ENCODE data around the gene CSNK1G1.
"Not testable (repeated sequence)": the region's sequence is repeated elsewhere in the genome, so short reads cannot be mapped to it uniquely, and the experiment has no call there.

The CSNK1G1 gene

DNA sequence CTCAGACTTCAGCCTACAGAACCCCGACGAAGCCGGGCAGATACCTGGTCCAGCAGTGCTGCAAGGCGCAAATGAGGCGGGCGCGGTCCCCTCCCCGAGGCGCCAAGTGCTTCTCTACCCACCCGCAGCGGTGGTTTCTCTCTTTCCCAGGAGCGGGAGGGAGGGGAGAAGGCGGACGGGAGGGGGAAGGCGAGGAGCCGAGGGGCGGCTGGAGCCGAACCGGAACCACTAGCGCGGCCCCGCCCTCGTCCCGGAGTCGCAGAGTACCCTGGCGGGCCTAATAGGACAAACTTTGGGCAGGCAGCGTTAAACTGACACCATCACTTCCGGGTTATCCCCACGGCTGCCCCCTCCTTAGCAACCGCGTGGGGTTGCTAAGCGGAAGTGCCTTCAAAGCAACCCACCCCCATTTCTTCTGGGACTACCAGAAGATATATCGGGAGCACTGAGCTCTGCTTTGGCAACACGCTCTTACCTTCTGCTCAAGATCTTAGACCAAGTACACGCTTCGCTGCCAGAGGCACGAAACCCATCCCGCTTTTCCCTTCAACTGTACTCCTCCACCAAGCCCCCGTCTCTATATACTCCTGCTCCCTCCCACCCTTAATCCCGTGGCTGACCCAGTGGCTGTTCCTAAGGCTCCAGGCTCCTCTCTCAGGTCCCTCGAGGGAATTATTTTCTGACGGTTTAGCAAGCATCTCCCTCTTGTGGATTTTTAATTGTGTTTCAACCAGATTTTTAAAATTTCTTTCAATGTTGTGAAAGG is at the start of gene CSNK1G1:
TSS of gene CSNK1G1 (minus strand) at position 230 of the 766 bp plus-strand sequence. CDS start 55,674 bp downstream, outside the sequence.
- Mint-ChIP-seq H3K4me1 (ENCODE audit: low read depth) (peaks cover 19% of the 10 kb centered on the region), H3K4me3 (peak within 1 kb of the TSS; percentile 85), H3K27ac (peak within 1 kb of the TSS; percentile 81)

DNA sequence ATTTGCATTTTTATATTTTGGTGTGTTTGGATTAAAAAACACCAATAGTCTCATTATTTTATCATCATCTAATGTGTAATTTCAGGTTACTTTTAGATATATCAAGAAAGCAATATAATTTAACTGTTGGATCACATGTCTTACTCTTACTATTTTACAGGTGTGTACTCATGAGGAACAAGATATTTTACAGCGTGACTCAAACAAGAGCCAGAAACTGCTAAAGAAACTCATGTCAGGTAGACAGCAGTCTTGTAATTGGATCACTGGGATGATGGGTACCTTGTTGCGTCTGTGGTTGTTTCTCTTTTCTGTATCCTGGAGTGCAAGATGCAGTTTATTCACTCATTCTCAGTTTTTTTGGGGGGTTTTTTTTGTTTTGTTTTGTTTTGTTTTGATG is 44.6 kb upstream of the CSNK1G1 start:
- Mint-ChIP-seq H3K4me3 (no peak overlapping the region), H3K9me3 (no peaks in the 10 kb centered on the region), H3K27ac (no peak overlapping the region), H3K36me3 (ENCODE audit: low read depth) (peaks cover 39% of the 10 kb centered on the region), H3K27me3 (ENCODE audit: low read depth) (no peaks in the 10 kb centered on the region), H3K4me1 (ENCODE audit: low read depth) (no peaks in the 10 kb centered on the region)
- no peak for DNase-seq (ENCODE audit: low spot score)

More for the DNA sequence above, at the start of gene CSNK1G1:
- H3K27me3 Mint-ChIP-seq (ENCODE audit: low read depth), result no peaks in the 10 kb centered on the region
- no peaks in the 10 kb centered on the region for H3K9me3 Mint-ChIP-seq
- peaks cover 8% of the 10 kb centered on the region for H3K36me3 Mint-ChIP-seq (ENCODE audit: low read depth)
- peak; percentile 92 for DNase-seq (ENCODE audit: low spot score)

DNA sequence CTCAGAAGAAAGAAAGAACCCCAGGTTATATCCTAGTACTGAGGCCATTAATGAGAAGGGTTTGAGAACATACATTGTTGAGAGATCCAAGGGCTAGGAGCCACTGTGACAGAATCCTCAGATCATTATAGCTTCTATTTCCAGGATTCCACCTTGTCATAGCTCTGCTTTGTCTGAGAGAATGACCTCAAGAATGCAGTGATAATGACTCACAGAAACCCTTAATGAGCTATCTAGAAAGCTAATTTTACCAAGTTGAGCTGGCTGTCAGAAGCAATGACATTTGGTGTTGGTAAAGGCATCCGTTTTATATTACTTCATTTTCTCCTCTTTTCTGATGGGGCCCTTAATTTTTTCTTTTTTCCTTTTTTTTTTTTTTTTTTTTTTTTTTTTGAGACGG is 42.6 kb upstream of the CSNK1G1 start:
- H3K27ac Mint-ChIP-seq, result no peak overlapping the region
- no peak for DNase-seq (ENCODE audit: low spot score)
- H3K9me3 Mint-ChIP-seq, result no peaks in the 10 kb centered on the region
- H3K36me3 Mint-ChIP-seq (ENCODE audit: low read depth), result peaks cover 47% of the 10 kb centered on the region
- no peaks in the 10 kb centered on the region for H3K27me3 Mint-ChIP-seq (ENCODE audit: low read depth)
- H3K4me3 Mint-ChIP-seq, result no peak overlapping the region
- H3K4me1 Mint-ChIP-seq (ENCODE audit: low read depth), result peaks cover 3% of the 10 kb centered on the region

- peaks cover 3% of the 10 kb centered on the region for H3K4me1 Mint-ChIP-seq (ENCODE audit: low read depth)
These were observed 40.8 kb upstream of the CSNK1G1 start for GRCh38 chr15:64396789-64397188.

DNA sequence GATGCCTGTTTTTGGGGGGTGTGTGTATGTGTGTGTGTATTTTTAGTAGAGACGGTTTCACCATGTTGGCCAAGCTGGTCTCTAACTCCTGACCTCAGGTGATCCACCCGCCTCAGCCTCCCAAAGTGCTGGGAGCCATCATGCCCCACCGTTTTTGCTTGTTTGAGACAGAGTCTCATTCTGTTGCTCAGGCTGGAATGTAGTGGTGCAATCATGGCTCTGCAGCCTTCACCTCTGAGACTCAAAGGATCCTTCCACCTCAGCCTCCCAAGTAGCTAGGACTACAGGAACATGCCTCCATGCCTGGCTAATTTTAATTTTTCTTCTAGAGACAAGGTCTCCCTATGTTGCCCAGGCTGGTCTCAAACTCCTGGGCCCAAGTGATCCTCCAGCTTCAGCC is 36.5 kb upstream of the CSNK1G1 start:
- Mint-ChIP-seq H3K36me3 (ENCODE audit: low read depth) (peaks cover 33% of the 10 kb centered on the region), H3K4me1 (ENCODE audit: low read depth) (peaks cover 18% of the 10 kb centered on the region)
- not testable (repeated sequence) for H3K9me3 Mint-ChIP-seq; H3K4me3 Mint-ChIP-seq; H3K27ac Mint-ChIP-seq; DNase-seq (ENCODE audit: low spot score); H3K27me3 Mint-ChIP-seq (ENCODE audit: low read depth)

More at GRCh38 chr15:64396789-64397188, 40.8 kb upstream of the CSNK1G1 start:
- H3K36me3 Mint-ChIP-seq (ENCODE audit: low read depth), result peaks cover 46% of the 10 kb centered on the region
- H3K4me3 Mint-ChIP-seq, result no peak overlapping the region
- no peaks in the 10 kb centered on the region for H3K27me3 Mint-ChIP-seq (ENCODE audit: low read depth)
- no peaks in the 10 kb centered on the region for H3K9me3 Mint-ChIP-seq
- DNase-seq (ENCODE audit: low spot score), result no peak
- H3K27ac Mint-ChIP-seq, result no peak overlapping the region

- Mint-ChIP-seq H3K27me3 (ENCODE audit: low read depth) (no peaks in the 10 kb centered on the region), H3K4me1 (ENCODE audit: low read depth) (peaks cover 16% of the 10 kb centered on the region), H3K27ac (no peak overlapping the region), H3K9me3 (no peaks in the 10 kb centered on the region), H3K4me3 (peak overlapping the region; percentile 97), H3K36me3 (ENCODE audit: low read depth) (peaks cover 16% of the 10 kb centered on the region)
- no peak for DNase-seq (ENCODE audit: low spot score)
These were observed 33.1 kb upstream of the CSNK1G1 start for GRCh38 chr15:64389036-64389435.

DNA sequence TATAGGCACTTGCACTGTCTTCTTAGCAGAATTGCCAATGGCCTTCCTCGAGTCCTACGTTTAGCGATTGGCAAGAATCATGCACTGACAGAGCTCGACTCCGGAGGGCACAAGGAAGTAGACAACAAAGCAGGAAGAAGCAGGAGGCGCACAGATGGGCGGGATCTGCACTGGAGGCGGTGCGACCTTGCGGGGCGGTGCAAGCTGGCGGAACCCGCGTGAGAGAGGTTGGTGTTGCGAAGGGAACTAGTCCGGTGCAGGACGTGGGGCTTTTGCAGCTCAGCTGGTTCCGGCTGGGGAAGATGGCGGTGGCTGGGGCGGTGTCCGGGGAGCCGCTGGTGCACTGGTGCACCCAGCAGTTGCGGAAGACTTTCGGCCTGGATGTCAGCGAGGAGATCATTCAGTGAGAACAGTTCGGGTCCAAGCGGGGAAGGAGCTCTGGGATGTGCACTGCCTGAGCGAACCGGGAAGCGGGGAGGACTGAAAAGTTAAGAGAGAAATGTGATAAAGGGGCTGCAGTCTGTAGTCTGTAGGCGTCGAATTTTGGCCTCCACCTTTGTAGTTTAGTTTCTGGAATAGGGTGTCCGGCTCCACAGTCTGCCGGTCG is 31.7 kb upstream of the CSNK1G1 start, which contains the start of gene TRIP4:
TSS of gene TRIP4 (plus strand) at position 275 of the 607 bp plus-strand sequence. CDS start at position 303, 28 bp downstream.
- DNase-seq (ENCODE audit: low spot score), result peak; percentile 95
- H3K27ac Mint-ChIP-seq, result peak within 1 kb of the TSS; percentile 90
- peaks cover 12% of the 10 kb centered on the region for H3K36me3 Mint-ChIP-seq (ENCODE audit: low read depth)
- peak within 1 kb of the TSS; percentile 97 for H3K4me3 Mint-ChIP-seq
- H3K9me3 Mint-ChIP-seq, result no peaks in the 10 kb centered on the region
- H3K4me1 Mint-ChIP-seq (ENCODE audit: low read depth), result peaks cover 18% of the 10 kb centered on the region
- H3K27me3 Mint-ChIP-seq (ENCODE audit: low read depth), result no peaks in the 10 kb centered on the region

GRCh38 chr15:64386291-64386690 is 30.3 kb upstream of the CSNK1G1 start:
- Mint-ChIP-seq H3K4me1 (ENCODE audit: low read depth) (peaks cover 28% of the 10 kb centered on the region), H3K4me3 (no peak overlapping the region)

DNA sequence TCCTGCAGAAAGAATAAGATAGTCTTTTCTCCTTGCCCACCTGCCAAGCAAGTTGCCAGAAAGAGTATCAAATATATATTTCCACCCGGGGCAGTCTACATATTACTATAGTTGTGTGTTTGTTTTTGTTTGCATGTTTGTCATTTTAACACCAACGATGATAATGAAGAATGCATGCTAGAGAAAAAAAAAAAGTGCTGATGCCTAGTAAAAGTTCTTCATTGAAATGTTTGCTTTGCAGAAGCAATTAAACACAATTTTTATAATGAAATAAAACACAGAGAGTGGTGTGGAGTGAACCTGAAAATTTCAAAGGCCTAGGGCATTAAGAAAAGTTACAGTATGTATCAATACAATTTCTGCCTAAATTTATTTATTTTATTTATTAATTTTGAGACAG is 27.8 kb upstream of the CSNK1G1 start:
- no peak overlapping the region for H3K27ac Mint-ChIP-seq
- DNase-seq (ENCODE audit: low spot score), result no peak
- H3K36me3 Mint-ChIP-seq (ENCODE audit: low read depth), result peaks cover 21% of the 10 kb centered on the region
- H3K9me3 Mint-ChIP-seq, result no peaks in the 10 kb centered on the region
- H3K4me1 Mint-ChIP-seq (ENCODE audit: low read depth), result peaks cover 25% of the 10 kb centered on the region
- H3K4me3 Mint-ChIP-seq, result no peak overlapping the region
- no peaks in the 10 kb centered on the region for H3K27me3 Mint-ChIP-seq (ENCODE audit: low read depth)

More at GRCh38 chr15:64386291-64386690, 30.3 kb upstream of the CSNK1G1 start:
- Mint-ChIP-seq H3K27ac (no peak overlapping the region), H3K9me3 (no peaks in the 10 kb centered on the region), H3K36me3 (ENCODE audit: low read depth) (peaks cover 13% of the 10 kb centered on the region), H3K27me3 (ENCODE audit: low read depth) (no peaks in the 10 kb centered on the region)
- no peak for DNase-seq (ENCODE audit: low spot score)

DNA sequence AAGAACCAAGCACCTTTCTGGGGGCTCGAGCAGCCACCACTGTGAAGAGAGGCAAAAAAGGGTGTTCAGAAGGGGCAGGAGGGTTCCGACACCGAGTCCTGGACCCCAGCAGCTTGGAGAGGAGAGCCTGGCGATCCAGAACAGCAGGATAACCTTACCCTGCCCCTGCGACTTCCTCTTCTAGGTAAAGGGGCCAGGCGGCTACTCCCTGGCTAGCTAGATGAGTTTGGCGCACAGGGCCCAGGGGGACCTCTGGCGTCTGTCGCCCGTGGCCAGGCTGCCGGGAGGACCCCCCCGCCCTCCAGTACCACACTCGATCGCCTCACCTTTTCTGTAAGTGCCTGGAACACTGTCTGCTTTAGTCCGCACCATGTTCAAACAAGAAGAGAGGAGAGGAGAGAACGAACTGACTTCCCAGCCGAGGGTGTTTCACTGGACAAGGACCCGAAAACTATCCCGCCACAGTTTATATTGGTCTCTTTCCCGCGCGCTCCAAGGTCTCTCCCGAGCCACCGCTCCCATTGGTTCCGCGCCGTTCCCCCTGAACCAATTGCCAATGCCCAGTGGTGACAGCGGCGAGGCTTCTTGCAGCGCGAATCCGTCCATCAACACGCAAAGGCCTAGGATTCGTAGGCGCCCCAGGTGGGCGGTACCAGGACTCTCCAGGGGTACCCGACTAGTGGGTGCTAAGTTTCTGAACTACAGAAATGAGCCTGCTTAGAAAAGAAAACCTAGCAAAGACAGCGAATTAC is 25.2 kb upstream of the CSNK1G1 start, which contains the start of gene PCLAF:
TSS of gene PCLAF (minus strand) at position 442 of the 752 bp plus-strand sequence. CDS start at position 372, 70 bp downstream.
- Mint-ChIP-seq H3K4me3 (peak within 1 kb of the TSS; percentile 97), H3K27ac (peak within 1 kb of the TSS; percentile 96), H3K36me3 (ENCODE audit: low read depth) (peaks cover 23% of the 10 kb centered on the region), H3K27me3 (ENCODE audit: low read depth) (no peaks in the 10 kb centered on the region), H3K9me3 (no peaks in the 10 kb centered on the region), H3K4me1 (ENCODE audit: low read depth) (peaks cover 16% of the 10 kb centered on the region)
- DNase-seq (ENCODE audit: low spot score), result peak; percentile 96

DNA sequence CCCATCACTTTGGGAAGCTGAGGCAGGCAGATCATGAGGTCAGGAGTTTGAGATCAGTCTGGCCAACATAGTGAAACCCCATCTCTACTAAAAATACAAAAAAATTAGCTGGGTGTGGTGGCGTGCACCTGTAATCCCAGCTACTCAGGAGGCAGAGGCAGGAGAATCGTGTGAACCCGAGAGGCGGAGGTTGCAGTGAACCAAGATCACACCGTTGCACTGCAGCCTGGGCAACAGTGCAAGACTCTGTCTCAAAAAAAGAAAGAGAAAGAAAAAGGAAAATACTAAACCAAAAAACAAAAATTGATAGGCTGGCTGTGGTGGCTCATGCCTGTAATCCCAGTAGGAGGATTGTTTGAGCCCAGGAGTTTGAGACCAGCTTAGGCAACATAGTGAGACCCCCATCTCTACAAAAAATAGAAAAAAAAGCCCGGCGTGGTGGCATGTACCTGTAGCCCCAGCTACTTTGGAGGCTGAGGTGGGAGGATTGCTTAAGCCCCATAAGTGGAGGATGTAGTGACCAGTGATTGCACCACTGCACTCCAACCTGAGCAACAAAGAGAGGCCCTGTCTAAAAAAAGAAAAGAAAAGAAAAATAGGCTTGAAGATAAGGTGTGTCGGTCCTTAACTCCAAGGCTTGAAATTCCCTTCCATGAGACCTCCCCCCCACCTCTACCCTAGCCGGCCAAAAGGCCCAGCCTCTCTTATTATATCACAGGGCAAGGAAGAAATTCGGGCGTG is 24.3 kb upstream of the CSNK1G1 start:
- not testable (repeated sequence) for DNase-seq (ENCODE audit: low spot score); H3K27me3 Mint-ChIP-seq (ENCODE audit: low read depth); H3K9me3 Mint-ChIP-seq
- Mint-ChIP-seq H3K4me1 (ENCODE audit: low read depth) (peaks cover 19% of the 10 kb centered on the region), H3K4me3 (peak overlapping the region; percentile 97), H3K27ac (peak overlapping the region; percentile 96), H3K36me3 (ENCODE audit: low read depth) (peaks cover 27% of the 10 kb centered on the region)

DNA sequence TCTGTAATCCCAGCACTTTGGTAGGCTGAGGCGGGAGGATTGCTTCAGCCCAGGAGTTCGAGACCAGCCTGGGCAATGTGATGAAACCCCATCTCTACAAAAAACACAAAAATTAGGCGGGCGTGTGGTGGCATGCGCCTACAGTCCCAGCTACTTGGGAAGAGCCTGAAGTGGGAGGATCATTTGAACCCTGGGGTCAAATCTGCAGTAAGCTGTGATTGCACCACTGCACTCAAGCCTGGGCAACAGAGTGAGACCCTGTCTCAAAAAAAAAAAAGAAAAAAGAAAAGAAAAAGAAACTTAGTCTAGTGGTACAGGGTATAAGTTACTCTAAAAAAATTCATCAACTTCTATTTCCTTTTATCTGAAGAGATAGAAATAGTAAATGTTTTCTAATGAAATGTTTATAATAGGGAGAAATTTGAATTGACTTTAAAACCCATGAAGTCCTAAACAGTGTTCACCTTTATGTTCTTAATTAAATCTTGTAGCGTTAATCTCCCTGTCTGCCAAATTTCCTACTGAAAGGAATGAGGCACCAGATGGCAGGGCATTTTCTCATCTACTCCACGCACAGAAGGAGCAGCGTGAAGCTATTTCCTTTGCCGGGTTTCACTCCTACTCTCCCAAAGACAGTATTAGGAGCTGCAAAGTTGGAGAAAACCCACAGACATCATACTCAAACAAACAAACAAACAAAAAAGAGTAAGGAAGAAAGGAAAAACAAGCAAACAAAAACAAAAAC is 23.4 kb upstream of the CSNK1G1 start:
- DNase-seq (ENCODE audit: low spot score), result no peak
- Mint-ChIP-seq H3K36me3 (ENCODE audit: low read depth) (peaks cover 32% of the 10 kb centered on the region), H3K4me1 (ENCODE audit: low read depth) (peaks cover 19% of the 10 kb centered on the region), H3K27me3 (ENCODE audit: low read depth) (no peaks in the 10 kb centered on the region), H3K27ac (peak overlapping the region; percentile 79), H3K9me3 (no peaks in the 10 kb centered on the region), H3K4me3 (peak overlapping the region; percentile 97)

DNA sequence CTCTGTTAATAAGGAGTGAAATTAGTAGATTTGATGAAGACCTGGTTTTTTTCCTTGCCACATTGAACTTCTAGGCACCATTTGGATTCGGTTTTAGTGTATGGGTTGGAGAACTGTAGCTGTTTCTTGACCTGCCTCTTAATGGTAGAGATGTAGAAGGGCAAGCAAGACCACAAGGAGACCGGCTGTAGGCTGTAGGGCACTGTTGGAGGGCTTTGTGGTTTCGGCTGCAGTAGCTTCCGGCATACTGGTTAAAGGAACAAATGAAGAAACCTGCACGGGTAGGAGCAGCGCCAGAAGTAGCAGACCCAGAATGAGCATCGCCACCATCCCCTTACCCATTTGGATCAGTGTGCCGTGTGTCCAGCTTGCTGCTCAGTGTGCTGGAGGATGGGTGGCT is 17.4 kb upstream of the CSNK1G1 start:
- no peak for DNase-seq (ENCODE audit: low spot score)
- Mint-ChIP-seq H3K4me3 (peak overlapping the region; percentile 64), H3K4me1 (ENCODE audit: low read depth) (peaks cover 21% of the 10 kb centered on the region), H3K36me3 (ENCODE audit: low read depth) (peaks cover 38% of the 10 kb centered on the region), H3K27me3 (ENCODE audit: low read depth) (no peaks in the 10 kb centered on the region), H3K27ac (peak overlapping the region; percentile 64), H3K9me3 (no peaks in the 10 kb centered on the region)
